ENCODE measurements around the gene TBXAS1. TPM values are rescaled to one million over a fixed set of nuclear protein-coding genes. Genes with fewer than 3 reads are reported as not detected.

TBXAS1 gene
- 10 to 100 TPM; 25.6 to 26.7 (median 26.5) TPM for polyA plus RNA-seq (ENCODE audit: insufficient read length in 3 of 3)

GRCh38 chr7:139829025-139829774 is at the start of gene TBXAS1:
Gene TBXAS1 (plus strand): TSS chr7:139829264. CDS start chr7:139829391, 127 bp downstream.
- DNase-seq (ENCODE audit: low read depth in 3 of 3, low spot score in 2 of 3), result peak in 2 of 3 donors; percentile 47 to 69

- no peak for DNase-seq (ENCODE audit: low read depth in 3 of 3, low spot score in 2 of 3)
Observed at GRCh38 chr7:139782932-139783331, 46.1 kb upstream of the TBXAS1 start.

- no peak for DNase-seq (ENCODE audit: low read depth in 3 of 3, low spot score in 2 of 3)
Observed at GRCh38 chr7:139783647-139784385, 45.2 kb upstream of the TBXAS1 start.

DNA sequence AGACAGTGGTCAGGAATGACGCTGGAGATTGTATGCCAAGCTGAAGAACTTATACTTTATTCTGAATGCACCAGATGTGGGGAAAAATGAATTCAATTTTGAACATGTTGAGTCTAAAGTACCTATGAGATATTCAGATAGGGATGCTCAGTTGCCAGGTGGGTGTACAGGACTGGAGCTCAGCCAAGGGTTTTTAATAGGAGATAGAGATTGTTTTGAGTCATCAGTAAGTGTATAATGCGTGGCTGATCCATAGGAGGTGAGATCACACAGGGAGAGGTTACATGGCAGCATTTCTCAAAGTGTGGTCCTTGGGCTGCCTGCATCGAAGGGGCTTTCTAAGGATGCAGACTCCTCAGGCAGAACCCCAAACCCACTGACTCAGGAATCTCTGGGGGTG is 44.4 kb upstream of the TBXAS1 start:
- no peak for DNase-seq (ENCODE audit: low read depth in 3 of 3, low spot score in 2 of 3)

GRCh38 chr7:139791316-139791715 is 37.7 kb upstream of the TBXAS1 start:
- DNase-seq (ENCODE audit: low read depth in 3 of 3, low spot score in 2 of 3), result no peak

- DNase-seq (ENCODE audit: low read depth in 3 of 3, low spot score in 2 of 3), result no peak
Observed at GRCh38 chr7:139797607-139798006, 31.5 kb upstream of the TBXAS1 start.

DNA sequence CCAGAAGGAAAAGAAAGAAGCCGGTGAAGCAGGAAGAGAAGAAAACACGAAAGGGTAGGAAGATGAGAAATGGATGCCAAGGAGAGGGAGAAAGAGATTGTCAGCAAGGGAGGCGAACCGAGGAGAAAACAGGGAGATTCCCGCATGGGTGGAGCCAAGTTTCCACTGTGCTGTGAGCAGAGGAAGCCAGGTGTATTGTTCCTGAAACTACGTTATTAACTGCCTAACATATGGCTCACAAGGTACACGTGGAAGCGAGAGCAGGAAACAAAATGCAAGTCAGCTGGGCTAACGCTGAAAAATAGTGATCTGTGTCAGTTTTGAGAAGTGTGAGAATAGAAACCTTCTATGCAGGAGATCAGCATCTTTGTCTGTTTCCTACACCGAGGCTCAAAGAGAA is 30.8 kb upstream of the TBXAS1 start:
- DNase-seq (ENCODE audit: low read depth in 3 of 3, low spot score in 2 of 3), result no peak

- no peak for DNase-seq (ENCODE audit: low read depth in 3 of 3, low spot score in 2 of 3)
Observed at GRCh38 chr7:139798892-139799291, 30.2 kb upstream of the TBXAS1 start.

GRCh38 chr7:139799586-139799985 is 29.5 kb upstream of the TBXAS1 start:
- no peak for DNase-seq (ENCODE audit: low read depth in 3 of 3, low spot score in 2 of 3)

GRCh38 chr7:139804571-139804970 is 24.5 kb upstream of the TBXAS1 start:
- no peak for DNase-seq (ENCODE audit: low read depth in 3 of 3, low spot score in 2 of 3)

DNA sequence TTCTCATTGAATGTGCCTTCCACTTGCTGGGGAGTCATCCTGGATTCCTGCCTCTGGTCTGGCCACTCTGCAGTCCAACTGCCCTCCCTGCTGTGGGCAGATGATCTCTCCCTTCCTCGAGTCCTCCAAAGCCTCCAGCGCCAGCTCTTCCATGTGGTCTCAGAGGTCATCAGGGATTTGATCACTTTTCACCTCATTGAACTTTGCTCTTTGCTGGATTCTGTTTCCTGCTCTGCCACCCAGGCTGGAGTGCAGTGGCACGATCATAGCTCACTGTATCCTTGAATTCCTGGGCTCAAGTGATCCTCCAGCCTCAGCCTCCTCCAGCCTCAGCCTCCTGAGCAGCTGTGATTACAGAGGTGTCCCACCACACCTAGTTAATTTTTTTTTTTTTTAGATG is 22.1 kb upstream of the TBXAS1 start:
- DNase-seq (ENCODE audit: low read depth in 3 of 3, low spot score in 2 of 3), result no peak

DNA sequence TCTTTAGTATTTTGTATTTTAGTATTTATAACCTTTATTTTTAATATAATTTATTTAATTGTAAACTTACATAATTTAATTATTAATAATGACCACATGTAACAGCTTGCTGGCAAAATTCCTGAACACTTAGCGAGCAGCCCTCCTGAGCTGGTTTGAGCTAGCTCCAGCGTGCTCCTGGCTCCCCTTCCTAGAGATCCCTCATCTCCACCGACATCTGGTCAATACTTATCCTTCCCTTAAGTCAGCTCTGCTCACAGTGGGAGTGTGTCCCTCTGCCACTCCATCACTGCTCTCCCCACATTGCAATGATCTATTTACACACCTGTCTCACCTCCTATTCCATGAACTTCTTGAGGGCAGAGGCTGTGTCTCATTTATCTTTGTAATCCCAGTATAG is 20.6 kb upstream of the TBXAS1 start:
- DNase-seq (ENCODE audit: low read depth in 3 of 3, low spot score in 2 of 3), result no peak

DNA sequence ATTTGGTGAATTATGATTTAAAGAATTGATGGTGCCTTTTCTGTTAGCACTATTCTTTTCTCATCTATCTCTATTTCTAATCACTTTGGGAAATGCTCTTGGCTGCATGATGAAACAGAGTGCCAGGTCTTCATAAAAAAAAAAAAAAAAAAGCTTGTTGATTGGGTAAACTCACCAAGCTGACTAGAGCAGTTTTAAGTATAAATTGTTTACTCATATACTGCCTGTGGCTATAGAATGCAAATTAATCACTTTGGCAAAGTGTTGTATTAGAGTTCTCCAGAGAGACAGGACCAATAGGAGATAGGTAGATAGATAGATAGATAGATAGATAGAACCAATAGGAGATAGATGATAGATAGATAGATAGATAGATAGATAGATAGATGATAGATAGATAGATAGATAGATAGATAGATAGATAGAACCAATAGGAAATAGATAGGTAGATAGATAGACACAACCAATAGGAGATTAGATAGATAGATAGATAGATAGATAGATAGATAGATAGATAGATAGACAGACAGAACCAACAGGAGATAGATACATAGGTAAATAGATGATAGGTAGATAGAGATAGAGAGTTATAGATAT is 20.1 kb upstream of the TBXAS1 start:
- DNase-seq (ENCODE audit: low read depth in 3 of 3, low spot score in 2 of 3), result no peak

DNA sequence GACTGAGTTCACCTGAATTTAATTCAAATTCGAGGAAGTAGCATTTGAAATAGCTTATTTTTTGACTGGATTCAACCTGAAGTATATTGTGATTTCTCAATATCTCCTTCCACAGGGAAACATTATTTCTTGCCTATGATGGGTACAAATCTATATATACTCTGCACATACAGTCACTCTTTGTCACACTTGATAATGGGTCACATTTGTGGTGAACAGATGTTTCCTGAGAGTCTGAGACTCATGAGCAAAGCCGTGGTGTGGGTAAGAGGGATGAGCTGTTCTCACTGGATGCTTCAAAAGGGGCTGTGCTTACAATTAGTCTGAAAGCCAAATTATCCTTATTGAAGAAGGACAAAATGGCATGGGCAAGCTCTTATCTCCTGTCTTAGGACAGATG is 18.0 kb upstream of the TBXAS1 start:
- no peak for DNase-seq (ENCODE audit: low read depth in 3 of 3, low spot score in 2 of 3)

GRCh38 chr7:139813151-139813550 is 15.9 kb upstream of the TBXAS1 start:
- no peak for DNase-seq (ENCODE audit: low read depth in 3 of 3, low spot score in 2 of 3)

DNA sequence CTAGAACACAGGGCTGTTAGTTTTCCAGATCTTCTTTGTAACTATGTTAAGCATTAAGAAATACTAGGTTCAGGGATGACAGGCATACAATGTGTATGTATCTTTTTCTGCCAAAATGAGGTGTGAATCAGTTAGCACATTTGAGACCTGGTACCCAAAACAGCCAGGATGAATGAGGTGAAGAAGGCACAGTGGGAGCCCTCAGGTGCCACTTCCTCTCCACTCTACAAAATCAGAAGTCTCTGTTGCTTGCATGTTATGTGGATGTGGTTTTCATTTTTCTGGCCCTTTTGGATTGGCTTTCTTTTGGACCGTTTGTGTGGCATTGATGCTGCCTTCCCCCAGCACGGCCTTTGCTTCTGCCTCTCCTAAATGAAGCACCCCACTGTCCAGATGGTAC is 15.4 kb upstream of the TBXAS1 start:
- DNase-seq (ENCODE audit: low read depth in 3 of 3, low spot score in 2 of 3), result no peak

DNA sequence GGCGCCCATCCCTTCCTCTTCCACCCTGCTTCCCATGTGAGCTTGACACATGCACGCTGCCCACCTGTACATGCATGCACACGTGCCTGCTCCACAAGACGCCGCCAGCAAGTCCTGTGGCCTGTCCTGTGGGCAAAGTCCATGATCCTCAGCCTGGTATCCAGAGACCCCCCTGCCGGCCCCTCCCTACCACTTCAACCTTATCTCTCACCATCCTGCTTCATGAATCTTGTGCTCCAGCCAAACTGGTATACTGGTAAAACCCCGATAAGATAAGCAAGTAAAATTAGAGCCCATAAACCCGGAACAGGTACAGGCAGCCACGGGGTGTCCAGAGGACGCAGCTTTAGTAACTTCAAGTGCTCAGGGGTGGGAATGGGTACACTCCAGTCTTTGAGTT is 11.8 kb upstream of the TBXAS1 start:
- no peak for DNase-seq (ENCODE audit: low read depth in 3 of 3, low spot score in 2 of 3)

DNA sequence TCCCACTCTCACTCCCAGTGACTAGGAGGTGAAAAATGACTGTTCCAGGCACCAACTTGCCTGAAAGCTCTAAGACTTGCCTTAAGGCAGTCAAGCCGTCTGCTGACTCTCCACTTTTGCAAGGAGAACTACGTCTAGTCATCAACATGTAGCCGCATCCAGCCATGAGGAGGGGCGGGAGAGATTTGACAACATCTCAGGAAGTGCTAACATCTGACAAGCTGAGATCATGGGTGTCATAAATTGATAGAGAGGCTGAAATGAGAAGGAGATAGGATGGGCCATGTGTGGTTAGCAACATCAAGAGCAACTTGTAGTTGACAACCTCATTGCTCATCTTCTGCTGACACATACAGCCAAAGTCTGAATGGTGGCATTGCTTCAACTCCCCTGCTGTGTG is 9.0 kb upstream of the TBXAS1 start:
- DNase-seq (ENCODE audit: low read depth in 3 of 3, low spot score in 2 of 3), result no peak

GRCh38 chr7:139821349-139822105 is 7.5 kb upstream of the TBXAS1 start:
- DNase-seq (ENCODE audit: low read depth in 3 of 3, low spot score in 2 of 3), result no peak

DNA sequence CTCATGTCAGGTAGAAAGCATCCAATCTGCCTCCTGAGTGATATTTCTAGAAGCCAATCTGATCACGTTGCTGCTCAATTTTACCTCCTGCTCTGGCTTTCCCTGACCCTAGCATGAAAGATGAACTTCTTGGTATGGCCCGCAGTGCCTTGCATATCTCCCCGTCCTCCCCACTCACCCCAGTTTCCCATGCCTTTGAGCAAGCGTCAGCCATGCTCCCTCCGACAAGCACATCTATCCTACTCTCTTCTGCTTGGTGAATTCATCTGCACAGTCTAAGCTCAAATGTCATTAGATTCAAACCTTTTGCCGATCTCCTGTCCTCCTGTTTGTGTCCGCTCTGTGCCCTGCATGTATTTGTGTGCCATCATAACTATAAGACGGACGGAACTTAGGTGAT is 6.2 kb upstream of the TBXAS1 start:
- no peak for DNase-seq (ENCODE audit: low read depth in 3 of 3, low spot score in 2 of 3)

DNA sequence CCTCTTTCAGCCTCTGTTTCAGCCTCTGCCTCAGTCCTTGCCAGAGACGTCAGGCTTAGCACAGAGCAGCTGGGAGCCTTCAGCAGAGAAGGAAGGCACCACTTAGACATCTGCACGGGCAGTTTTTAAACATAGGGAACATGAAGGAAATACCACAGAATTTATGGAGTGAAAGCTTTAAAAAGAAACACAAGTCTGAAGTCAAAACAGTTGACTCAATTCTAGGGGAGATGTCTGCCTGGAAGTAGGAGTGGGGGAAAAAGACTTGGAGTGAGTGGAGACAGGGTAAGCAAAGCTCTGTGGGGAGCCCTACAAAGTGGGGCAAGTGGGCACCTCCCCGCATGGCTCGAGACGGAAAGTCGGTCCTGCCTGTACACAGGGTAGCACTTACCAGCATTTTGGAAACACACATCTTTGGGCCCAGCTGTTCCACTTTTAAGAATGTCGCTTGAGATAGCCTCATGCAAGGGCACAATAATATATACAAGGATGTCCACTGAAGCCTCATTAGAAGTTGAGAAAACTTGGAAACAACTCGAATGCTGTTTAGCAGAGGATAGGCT is 5.0 kb upstream of the TBXAS1 start:
- no peak for DNase-seq (ENCODE audit: low read depth in 3 of 3, low spot score in 2 of 3)

Data from right renal cortex interstitium (tissue), 3 donors.